GM18870 (cell line): ENCODE results near the gene CA11.

Experiments used
- ATAC-seq: cut with Tn5 transposase; IDR thresholded peaks from one replicate; pipeline ENCODE4 v1.9.1; 2021; ENCODE audit warnings: moderate library complexity; ENCODE audit not compliant: unreplicated experiment

CA11 gene

GRCh38 chr19:48615231-48616040 lies 30.6 kb downstream of the CA11 start:
- no peak for ATAC-seq

GRCh38 chr19:48614436-48615230 lies 31.4 kb downstream of the CA11 start, which contains the start of gene FAM83E:
Gene FAM83E, minus strand, starts transcription at chr19:48615076. Its CDS starts 1,704 bp downstream, at chr19:48613372.
- no peak for ATAC-seq

- no peak for ATAC-seq
These were observed 32.0 kb downstream of the CA11 start for GRCh38 chr19:48613852-48614435.

- ATAC-seq = no peak
These were observed 32.7 kb downstream of the CA11 start for GRCh38 chr19:48613024-48613851.

GRCh38 chr19:48611872-48612271 lies 34.1 kb downstream of the CA11 start:
- no peak for ATAC-seq

GRCh38 chr19:48609571-48610108 lies 36.3 kb downstream of the CA11 start:
- no peak for ATAC-seq

- ATAC-seq = no peak
These were observed 37.2 kb downstream of the CA11 start for GRCh38 chr19:48608798-48609263.

GRCh38 chr19:48607359-48607755 lies 38.6 kb downstream of the CA11 start:
- ATAC-seq = no peak

- ATAC-seq = no peak
These were observed 39.3 kb downstream of the CA11 start, which contains the start of gene SPACA4 for GRCh38 chr19:48606463-48607358. Gene SPACA4, plus strand, starts transcription at chr19:48606742. Its CDS starts 237 bp downstream, at chr19:48606979.

GRCh38 chr19:48603850-48604249 lies 42.1 kb downstream of the CA11 start:
- no peak for ATAC-seq

- ATAC-seq = no peak
These were observed 42.5 kb downstream of the CA11 start for GRCh38 chr19:48603449-48603848.

GRCh38 chr19:48603001-48603400 lies 43.0 kb downstream of the CA11 start:
- no peak for ATAC-seq

- ATAC-seq = no peak
These were observed 45.1 kb downstream of the CA11 start for GRCh38 chr19:48600679-48601417.

GRCh38 chr19:48598996-48599700 lies 46.8 kb downstream of the CA11 start:
- no peak for ATAC-seq

- ATAC-seq = no peak
These were observed 49.1 kb downstream of the CA11 start for GRCh38 chr19:48596679-48597465.

- no peak for ATAC-seq
These were observed 49.8 kb downstream of the CA11 start for GRCh38 chr19:48596237-48596636.

- ATAC-seq = no peak
These were observed 50.2 kb downstream of the CA11 start for GRCh38 chr19:48595833-48596232.
